Heart left ventricle (tissue), 16 donors: Measurements from ENCODE around the gene DUSP5. TPM values are rescaled to one million over a fixed set of nuclear protein-coding genes. Genes with fewer than 3 reads are reported as not detected.

ENCODE experiments used
- ATAC-seq, 4 donors: fragments of 200-7000 bp; cut with Tn5 transposase; one replicate each; pipeline ENCODE4 v1.9.1; 2020 to 2022; ENCODE audit warnings: moderate library complexity in 4 of 4, mild to moderate bottlenecking in 3 of 4, moderate number of reproducible peaks in 1 of 4
- DNase-seq, 5 donors: peaks; one replicate each; pipeline ENCODE4 v3.0.0-alpha.2; 2020
- H3K27ac ChIP-seq, 12 donors: fragments of 200-600 bp; sonication (generic) in 4 of 12; one replicate each; pipeline versions ENCODE4 v1.5.0 to v1.8.0; 2016 to 2022; ENCODE audit warnings: mild to moderate bottlenecking in 2 of 12
- H3K27me3 ChIP-seq, 9 donors: fragments of 200-600 bp; sonication (generic) in 2 of 9; one replicate each; pipeline versions ENCODE4 v1.5.1 to v1.8.0; 2016 to 2022; ENCODE audit warnings: mild to moderate bottlenecking in 3 of 9
- H3K36me3 ChIP-seq, 9 donors: fragments of 200-600 bp; sonication (generic) in 2 of 9; one replicate each; pipeline versions ENCODE4 v1.5.0 to v1.8.0; 2018 to 2022; ENCODE audit warnings: mild to moderate bottlenecking in 2 of 9
- H3K4me1 ChIP-seq, 12 donors: fragments of 200-600 bp; sonication (generic) in 4 of 12; one replicate each; pipeline versions ENCODE4 v1.5.0 to v1.8.0; 2016 to 2022; ENCODE audit warnings: mild to moderate bottlenecking in 3 of 12
- H3K4me3 ChIP-seq, 12 donors: fragments of 200-600 bp; sonication (generic) in 4 of 12; one replicate each; pipeline versions ENCODE4 v1.5.0 to v1.8.0; 2017 to 2022; ENCODE audit warnings: mild to moderate bottlenecking in 9 of 12, moderate library complexity in 4 of 12
- H3K9me3 ChIP-seq, 12 donors: fragments of 200-600 bp; sonication (generic) in 4 of 12; one replicate each; pipeline versions ENCODE4 v1.5.0 to v1.8.0; 2016 to 2022; ENCODE audit warnings: mild to moderate bottlenecking in 1 of 12
- CTCF ChIP-seq, 12 donors: fragments of 200-600 bp; sonication (generic) in 4 of 12; IDR thresholded peaks; one replicate each; pipeline versions ENCODE4 v1.5.0 to v1.8.0; 2018 to 2022; ENCODE audit warnings: antibody characterized with exemption in 12 of 12, mild to moderate bottlenecking in 5 of 12
- POLR2A ChIP-seq, 2 donors: fragments of 450-650 bp; IDR thresholded peaks; one replicate each; pipeline ENCODE4 v1.6.1; 2017; ENCODE audit warnings: antibody characterized with exemption in 2 of 2, mild to moderate bottlenecking in 2 of 2, moderate library complexity in 2 of 2
- WGBS, 4 donors: extraction: QIAGEN DNeasy Blood & Tissue Kit in 2 of 4; methylation state at CpG; one replicate each; pipeline versions ENCODE4 v1.1.5 to v1.1.7; 2013 to 2018; 5-methylcytosine and 5-hydroxymethylcytosine counted together
- intact Hi-C, 10 donors: fragments of 100-400 bp; cut with DNase I; formaldehyde crosslinking; loops; one replicate each; pipeline versions ENCODE4 v1.11.1 to v1.14.2; 2022
- polyA plus RNA-seq, 2 donors: library from polyadenylated mRNA; stranded (reverse); fragments of 200-250 nt; gene quantifications; one replicate each; pipeline ENCODE4 v1.2.3, GENCODE V29; 2013
- total RNA-seq, 9 donors: library from RNA; depleted of rRNA in 2 of 9; stranded (reverse); fragments of >200 nt in 2 of 9; fragmentation: NEBNext Ultra II Directional in 3 of 9; extraction: Animal tissue kit (Norgen Biotek cat#: 25700) in 3 of 9; gene quantifications; one replicate each; pipeline versions ENCODE4 v1.1.0 to v1.2.4, GENCODE V29; 2016 to 2023
- donor health status: ischemic (EF 13 %, LVEDD 7.1; RV severe dilation, severe dysfunction).
- donor health status: healthy with polysubstance abuse.
- donor health status: DM: no; HTN: yes; CAD: no.
- donor health status: DM: no; HTN: no; CAD: no.
- donor health status: ischemic (EF 25% LVEDD 6.9; RV normal size, moderate dysfunction).
- donor health status: ischemic (EF 25% LVEDD 5.7; RV mildly dilated, moderate dysfunction).
- donor health status: healthy.
- donor health status: DM: yes; HTN: yes; CAD: no.
- donor health status: ischemic (EF 35%, LVEDD 5.7; RV mildly dilated, moderate dysfunction).
- donor health status: nonischemic (EF 11% LVEDD 7.7; RV severe dilation, severe dysfunction).
- donor health status: DM: yes; HTN: yes; CAD: no.
- donor health status: PGD.
- donor health status: ischemic (EF 29% LVEDD 5.4; RV normal size, mild dysfunction).
- donor health status: nonischemic (EF 23%, LVEDD 6.1; RV moderate dilation, normal function).

Gene DUSP5
- total and polyA plus RNA-seq, 11 donors = 3.5 to 42.7 (median 16.1) TPM

DNA sequence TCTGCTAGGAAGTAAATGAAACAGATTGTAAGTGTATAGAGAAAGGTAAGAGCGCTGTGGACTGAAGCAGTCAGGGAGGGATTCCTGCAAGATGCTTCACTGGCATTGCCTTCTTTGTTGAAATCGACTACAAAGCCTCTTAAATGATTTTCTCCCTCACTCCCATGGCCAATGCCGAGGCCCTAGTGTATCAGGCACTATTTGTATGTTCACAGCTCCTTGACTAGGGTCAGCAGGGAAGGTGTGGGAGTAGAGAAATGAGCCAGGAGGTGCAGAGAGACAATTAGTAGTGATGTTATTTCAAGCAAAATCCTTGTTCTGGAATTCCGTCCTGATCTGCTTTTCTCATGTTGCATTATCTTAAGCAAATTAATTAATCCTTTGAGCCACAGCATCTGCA lies 22.9 kb upstream of the DUSP5 start:
- intact Hi-C loops = no loop called here
- Histone ChIP-seq H3K27me3 (no peaks in the 10 kb centered on the region), H3K4me1 (no peaks in the 10 kb centered on the region), H3K9me3 (peaks cover 0 to under 1% (median 0%) of the 10 kb centered on the region in 12 donors), H3K4me3 (no peak overlapping the region), H3K27ac (no peak overlapping the region), H3K36me3 (no peaks in the 10 kb centered on the region)
- WGBS, 4 donors = 77 to 79% (median 78%) methylated on average over 4 of the region's 4 CpGs
- ATAC-seq = no peak
- DNase-seq = no peak
- TF ChIP-seq POLR2A (IDR thresholded peaks at IDR 0.05) (no peak), CTCF (IDR thresholded peaks at IDR 0.05) (no peak)

DNA sequence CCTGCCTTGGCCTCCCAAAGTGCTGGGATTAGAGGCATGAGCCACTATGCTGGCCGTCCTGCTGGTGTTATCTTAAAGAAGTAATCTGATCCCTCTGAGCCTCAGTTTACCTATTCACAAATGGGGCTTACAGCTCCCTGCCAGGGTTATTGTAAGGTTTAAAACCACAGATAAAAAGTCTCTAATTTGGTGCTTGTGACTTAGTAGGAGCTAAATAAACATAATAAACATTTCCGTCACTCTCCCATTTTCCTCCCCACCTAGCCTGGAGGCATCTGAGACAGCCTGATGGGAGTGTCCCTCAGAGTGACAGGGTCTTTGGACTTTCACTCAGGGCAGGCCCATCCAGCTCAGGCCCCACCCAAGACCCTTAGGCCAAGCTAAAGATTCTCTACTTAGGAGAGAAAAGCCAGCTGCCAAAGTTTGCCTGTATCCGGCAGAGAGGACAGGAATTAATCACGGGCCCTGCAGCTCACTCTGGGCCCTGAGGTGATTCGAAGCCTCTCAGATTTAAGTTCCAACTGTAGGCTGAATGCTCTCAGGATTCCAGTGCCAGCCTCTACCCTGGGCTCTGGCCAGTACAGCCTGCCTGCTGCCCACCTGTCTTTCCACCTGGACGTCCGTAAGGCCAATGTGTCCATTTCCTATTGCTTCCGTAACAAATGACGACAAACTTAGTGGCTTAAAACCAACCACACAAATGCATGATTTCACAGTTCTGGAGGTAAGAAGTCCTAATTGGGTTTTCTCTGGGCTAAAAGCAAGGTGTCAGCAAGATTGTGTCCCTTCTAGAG lies 21.8 kb upstream of the DUSP5 start:
- TF ChIP-seq CTCF (IDR thresholded peaks at IDR 0.05) = no peak
- Histone ChIP-seq H3K9me3 (no peaks in the 10 kb centered on the region), H3K27ac (no peak overlapping the region), H3K27me3 (no peaks in the 10 kb centered on the region), H3K4me3 (no peak overlapping the region), H3K4me1 (no peaks in the 10 kb centered on the region), H3K36me3 (no peaks in the 10 kb centered on the region)
- intact Hi-C loops = no loop called here
- ATAC-seq (no peak), DNase-seq (no peak)
- 92 to 95% (median 93%) methylated on average over 8 to 9 of the region's 9 CpGs for WGBS, 4 donors

DNA sequence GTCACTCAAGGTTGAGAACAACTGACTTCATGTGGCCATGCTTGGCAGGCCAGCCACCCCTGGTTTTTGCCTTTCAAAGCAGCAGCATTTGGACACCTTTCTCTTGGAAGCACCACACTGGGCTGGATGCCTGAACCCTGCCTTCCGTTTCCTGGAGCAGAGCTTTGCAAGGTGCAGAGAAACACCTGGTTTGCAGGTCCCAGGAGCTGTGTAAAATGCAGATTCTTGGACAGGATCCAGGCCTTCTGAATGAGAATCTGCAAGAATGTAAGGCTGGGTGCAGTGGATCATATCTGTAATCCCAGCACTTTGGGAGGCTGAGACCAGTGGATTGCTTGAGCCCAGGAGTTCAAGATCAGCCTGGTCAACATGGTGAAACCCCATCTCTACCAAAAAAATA lies 18.0 kb upstream of the DUSP5 start:
- Histone ChIP-seq H3K27ac (no peak overlapping the region), H3K27me3 (no peaks in the 10 kb centered on the region), H3K36me3 (no peaks in the 10 kb centered on the region), H3K4me3 (no peak overlapping the region), H3K4me1 (no peaks in the 10 kb centered on the region), H3K9me3 (no peaks in the 10 kb centered on the region)
- ATAC-seq (no peak), DNase-seq (no peak)
- intact Hi-C loops = no loop called here
- TF ChIP-seq POLR2A (IDR thresholded peaks at IDR 0.05) (no peak), CTCF (IDR thresholded peaks at IDR 0.05) (no peak)
- WGBS, 4 donors = 67 to 89% (median 84%) methylated on average over 1 of the region's 1 CpG

DNA sequence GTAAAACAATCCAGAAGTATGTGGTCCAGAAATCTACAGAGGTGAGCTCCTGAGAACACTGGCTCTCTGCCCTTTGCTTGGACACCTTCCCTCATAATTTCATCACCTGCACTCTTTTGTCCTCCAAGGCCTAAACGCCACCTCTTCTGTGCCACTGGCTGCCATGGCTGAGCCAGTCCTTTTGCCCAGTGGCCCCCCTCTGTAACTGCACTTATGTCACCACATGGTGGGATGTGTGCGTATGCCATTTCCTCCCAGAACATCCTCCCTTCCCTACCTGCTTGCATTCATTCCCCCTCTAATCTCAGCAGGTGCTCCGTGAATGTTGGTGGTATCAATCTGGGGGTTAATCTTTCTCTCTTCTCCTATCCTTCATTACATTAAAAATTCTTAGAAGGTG lies 17.3 kb upstream of the DUSP5 start:
- H3K27me3 ChIP-seq = no peaks in the 10 kb centered on the region
- ATAC-seq = no peak
- TF ChIP-seq CTCF (IDR thresholded peaks at IDR 0.05) (no peak), POLR2A (IDR thresholded peaks at IDR 0.05) (no peak)
- no peak overlapping the region for H3K4me3 ChIP-seq
- intact Hi-C loops = no loop called here
- no peaks in the 10 kb centered on the region for H3K36me3 ChIP-seq
- DNase-seq = no peak
- no peak overlapping the region for H3K27ac ChIP-seq
- no peaks in the 10 kb centered on the region for H3K4me1 ChIP-seq
- H3K9me3 ChIP-seq = no peaks in the 10 kb centered on the region
- WGBS, 4 donors = 58 to 87% (median 78%) methylated on average over 3 of the region's 3 CpGs
